GM19324 (cell line): ENCODE data around the gene HBG1.
A peak's percentile ranks its signal among the peaks of the same experiment; 100 is the strongest.
"Not testable (repeated sequence)": the region's sequence is repeated elsewhere in the genome, so short reads cannot be mapped to it uniquely, and the experiment has no call there.

ENCODE experiments used
- ATAC-seq: cut with Tn5 transposase; IDR thresholded peaks from one replicate; pipeline ENCODE4 v1.9.1; 2021; ENCODE audit warnings: mild to moderate bottlenecking, moderate library complexity; ENCODE audit not compliant: unreplicated experiment, low FRiP score

Gene HBG1

DNA sequence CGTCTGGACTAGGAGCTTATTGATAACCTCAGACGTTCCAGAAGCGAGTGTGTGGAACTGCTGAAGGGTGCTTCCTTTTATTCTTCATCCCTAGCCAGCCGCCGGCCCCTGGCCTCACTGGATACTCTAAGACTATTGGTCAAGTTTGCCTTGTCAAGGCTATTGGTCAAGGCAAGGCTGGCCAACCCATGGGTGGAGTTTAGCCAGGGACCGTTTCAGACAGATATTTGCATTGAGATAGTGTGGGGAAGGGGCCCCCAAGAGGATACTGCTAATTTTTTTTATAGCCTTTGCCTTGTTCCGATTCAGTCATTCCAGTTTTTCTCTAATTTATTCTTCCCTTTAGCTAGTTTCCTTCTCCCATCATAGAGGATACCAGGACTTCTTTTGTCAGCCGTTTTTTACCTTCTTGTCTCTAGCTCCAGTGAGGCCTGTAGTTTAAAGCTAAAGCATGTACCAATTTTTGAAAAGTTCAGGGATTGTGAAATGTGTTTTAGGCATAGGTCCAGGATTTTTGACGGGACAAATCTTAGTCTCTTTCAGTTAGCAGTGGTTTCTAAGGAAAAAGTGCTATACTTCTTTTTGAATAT lies at the start of gene HBG1:
TSS of gene HBG1 (minus strand) at position 51 of the 590 bp plus-strand sequence. CDS start 53 bp downstream, outside the sequence.
- not testable (repeated sequence) for ATAC-seq

DNA sequence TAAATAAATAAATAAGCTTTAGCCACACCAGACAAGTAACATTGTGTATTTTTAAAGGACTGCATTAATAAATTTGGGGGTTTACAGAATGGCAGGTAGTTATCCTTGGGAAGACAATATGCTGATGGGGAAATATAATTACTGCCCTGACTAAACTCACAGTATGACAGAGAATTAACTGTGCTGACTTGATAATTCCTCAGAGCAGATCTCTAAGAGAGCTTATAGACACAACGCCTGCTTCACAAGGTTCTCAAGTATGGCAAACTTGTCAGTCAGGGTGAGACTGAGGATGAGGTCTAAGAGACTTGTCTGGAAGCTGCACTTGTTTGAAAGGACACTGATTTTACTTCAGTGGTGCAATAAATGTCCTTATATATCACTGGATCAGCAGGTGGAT lies 48.8 kb upstream of the HBG1 start:
- ATAC-seq = no peak

DNA sequence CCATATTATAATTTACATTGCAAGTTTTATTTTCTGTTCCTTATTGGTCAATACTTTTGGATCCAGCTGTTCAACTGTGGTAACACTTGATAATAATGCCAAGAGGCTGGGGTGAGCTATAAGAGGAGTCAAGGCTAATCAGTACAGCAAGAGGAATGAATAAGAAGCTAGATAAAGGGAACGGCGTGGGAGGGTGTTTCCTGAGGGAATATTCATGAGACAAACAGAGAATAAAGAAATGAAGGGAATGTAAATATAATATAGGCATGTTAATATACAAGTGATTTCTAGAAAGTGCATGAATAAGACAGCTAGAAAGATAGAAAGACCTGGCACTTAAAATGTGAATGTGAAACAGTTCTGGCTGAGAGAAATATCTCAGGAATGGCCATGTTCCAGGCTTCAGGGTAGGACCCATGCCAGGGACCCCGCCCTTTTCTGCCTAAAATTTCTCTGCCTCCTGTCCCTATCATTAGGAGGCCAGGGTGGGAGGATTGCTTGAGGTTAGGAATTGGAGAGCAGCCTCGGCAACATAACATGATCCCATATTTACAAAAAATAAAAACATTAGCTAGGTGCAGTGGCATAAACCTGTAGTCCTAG lies 48.2 kb upstream of the HBG1 start:
- no peak for ATAC-seq

DNA sequence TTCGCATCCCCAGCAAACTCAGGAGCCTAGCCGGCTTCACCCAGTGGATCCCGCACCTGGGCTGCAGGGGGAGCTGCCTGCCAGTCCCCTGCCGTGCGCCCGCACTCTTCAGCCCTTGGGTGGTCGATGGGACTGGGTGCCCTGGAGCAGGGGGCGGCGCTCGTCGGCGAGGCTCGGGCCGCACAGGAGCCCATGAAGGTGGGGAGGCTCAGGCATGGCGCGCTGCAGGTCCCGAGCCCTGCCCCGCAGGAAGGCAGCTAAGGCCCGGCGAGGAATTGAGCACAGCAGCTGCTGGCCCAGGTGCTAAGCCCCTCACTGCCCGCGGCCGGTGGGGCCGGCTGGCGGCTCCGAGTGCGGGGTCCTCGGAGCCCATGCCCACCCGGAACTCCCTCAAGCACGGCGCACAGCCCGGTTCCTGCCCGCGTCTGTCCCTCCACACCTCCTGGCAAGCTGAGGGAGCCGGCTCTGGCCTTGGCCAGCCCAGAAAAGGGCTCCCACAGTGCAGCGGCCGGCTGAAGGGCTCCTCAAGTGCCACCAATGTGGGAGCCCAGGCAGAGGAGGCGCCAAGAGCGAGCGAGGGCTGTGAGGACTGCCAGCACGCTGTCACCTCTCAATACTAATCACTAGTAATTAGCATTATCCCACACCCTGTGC lies 44.8 kb upstream of the HBG1 start:
- ATAC-seq = not testable (repeated sequence)

DNA sequence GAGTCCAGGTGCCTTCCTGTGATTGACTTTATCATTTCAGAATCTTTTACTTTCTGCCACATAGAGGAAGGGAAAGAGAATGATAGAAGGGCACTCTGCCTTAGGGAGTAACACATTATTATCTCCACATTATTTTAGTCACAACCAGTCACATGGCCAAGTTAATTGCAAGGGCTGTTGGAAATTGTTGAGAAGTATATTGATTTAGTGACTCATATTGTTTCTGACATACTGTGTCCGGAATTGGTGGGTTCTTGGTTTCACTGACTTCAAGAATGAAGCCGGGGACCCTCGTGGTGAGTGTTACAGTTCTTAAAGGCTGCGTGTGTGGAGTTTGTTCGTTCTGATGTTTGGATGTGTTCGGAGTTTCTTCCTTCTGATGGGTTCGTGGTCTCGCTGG lies 43.4 kb upstream of the HBG1 start:
- ATAC-seq = no peak

DNA sequence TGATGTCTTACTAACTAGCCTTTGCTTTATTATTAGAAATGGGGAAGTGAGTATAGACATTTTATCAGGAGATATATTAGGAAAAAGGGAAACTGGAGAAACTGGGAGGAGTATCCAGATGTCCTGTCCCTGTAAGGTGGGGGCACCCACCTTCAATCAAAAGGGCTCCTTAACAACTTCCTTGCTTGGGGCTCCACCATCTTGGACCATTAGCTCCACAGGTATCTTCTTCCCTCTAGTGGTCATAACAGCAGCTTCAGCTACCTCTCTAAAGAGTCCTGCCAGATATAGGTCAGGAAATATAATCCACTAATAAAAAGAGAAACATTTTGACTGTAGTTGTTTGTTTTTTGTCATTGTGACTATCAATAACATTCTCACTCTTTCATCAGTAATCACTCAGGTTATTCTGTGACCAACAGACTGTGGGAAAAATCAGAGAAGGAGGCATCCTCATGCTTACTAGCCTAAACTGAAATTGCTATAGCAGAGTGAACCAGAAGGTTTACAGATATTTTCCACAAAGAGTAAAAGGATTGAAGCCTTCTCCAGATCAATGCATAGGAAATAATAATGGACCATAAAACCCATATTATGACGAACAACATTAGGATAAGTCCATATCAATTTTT lies 41.7 kb upstream of the HBG1 start:
- ATAC-seq = peak; percentile 87

DNA sequence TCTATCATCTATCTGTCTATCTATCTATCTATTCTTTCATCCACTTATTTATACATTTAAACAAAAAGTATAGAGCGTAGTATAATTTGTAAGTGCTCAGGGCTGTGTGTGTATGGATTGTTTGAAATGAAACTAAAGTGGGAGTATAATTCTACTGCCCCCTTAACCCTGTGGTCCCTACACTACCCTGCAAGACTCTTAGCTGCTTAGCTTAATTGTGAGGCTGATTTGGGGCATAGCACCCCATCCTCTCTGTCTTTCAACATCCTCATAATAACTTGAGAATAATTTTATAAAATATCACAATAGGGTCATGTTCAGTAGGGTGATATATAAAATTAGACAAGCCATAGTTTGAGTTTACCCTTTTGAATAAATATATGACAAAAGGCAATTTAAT lies 40.4 kb upstream of the HBG1 start:
- no peak for ATAC-seq

DNA sequence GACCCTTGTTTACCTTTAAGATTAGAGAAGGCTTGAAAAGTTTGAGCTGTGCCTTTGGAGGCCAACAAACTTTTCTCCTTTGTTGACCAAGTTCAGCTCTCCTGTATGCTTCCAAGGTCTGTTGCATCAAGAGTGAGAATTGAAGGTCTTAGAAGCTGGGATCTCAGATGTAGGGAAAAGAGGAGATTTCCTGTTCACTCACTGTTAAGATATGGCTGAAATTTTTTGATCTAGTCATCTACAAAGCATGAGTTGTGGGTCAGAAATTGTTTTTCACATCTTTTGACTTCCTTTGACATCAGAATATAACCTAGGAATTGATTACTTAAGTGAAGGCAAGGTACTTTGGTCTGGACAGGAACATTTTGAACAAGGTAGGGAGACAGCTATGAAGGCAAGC lies 40.0 kb upstream of the HBG1 start:
- ATAC-seq = no peak

DNA sequence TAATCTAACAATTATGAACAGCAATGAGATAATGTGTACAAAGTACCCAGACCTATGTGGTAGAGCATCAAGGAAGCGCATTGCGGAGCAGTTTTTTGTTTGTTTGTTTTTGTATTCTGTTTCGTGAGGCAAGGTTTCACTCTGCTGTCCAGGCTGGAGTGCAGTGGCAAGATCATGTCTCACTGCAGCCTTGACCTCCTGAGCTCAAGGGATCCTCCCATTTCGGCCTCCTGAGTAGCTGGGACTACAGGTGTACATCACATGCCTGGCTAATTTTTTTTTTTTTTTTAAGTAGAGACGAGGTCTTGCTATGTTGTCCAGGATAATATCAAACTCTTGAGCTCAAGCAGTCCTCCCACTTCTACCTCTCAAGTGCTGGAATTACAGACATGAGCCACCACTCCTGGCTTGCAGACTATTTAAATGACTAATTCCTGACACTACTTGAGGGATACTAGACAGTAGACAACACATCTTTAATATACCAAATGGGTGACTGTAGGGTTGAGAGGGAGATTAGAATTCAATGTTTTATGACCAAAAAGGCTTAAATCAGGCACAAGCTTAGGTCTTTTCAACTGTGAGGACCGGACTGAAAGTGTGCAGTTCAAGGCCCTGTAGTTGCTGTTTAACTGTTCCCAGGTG lies 39.4 kb upstream of the HBG1 start:
- no peak for ATAC-seq

DNA sequence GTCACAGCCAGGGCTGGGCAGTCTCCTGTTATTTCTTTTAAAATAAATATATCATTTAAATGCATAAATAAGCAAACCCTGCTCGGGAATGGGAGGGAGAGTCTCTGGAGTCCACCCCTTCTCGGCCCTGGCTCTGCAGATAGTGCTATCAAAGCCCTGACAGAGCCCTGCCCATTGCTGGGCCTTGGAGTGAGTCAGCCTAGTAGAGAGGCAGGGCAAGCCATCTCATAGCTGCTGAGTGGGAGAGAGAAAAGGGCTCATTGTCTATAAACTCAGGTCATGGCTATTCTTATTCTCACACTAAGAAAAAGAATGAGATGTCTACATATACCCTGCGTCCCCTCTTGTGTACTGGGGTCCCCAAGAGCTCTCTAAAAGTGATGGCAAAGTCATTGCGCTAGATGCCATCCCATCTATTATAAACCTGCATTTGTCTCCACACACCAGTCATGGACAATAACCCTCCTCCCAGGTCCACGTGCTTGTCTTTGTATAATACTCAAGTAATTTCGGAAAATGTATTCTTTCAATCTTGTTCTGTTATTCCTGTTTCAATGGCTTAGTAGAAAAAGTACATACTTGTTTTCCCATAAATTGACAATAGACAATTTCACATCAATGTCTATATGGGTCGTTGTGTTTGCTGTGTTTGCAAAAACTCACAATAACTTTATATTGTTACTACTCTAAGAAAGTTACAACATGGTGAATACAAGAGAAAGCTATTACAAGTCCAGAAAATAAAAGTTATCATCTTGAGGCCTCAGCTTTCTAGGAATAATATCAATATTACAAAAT lies 38.6 kb upstream of the HBG1 start:
- no peak for ATAC-seq

DNA sequence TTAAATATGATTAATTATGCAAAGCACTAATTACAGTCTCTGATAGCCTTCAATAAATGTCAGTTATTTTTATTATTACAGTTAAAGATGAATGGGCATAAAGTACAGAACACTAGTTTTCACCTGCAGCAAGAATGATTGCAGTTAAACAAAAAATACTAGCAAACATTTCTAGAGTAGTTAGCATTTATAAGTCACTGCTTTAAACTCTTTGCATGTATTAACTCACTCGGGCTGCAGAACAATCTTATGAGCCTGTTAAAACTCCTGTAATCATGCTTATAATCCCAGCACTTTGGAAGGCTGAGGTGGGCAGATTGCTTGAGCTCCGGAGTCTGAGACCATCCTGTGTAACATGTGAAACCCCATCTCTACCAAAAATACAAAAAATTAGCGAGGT lies 37.2 kb upstream of the HBG1 start:
- no peak for ATAC-seq

DNA sequence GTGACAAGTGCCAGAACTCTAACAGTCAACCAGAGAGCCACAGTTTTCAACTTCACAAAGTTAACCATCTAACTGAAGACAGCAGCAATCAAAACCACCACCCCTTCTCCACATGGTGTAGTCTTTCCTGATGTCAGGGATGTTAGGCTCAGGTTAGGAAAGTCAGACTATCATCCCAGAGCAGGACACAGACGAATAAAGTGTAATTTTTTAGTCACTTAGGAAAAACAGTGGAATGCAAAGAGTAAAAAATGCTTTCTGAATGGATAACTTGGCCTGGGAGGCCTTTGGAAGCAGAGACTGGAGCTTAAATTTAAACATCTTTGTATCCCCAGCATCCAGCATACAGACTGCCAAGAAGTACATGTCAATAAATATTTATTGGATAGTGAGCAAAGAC lies 36.7 kb upstream of the HBG1 start:
- ATAC-seq = no peak

DNA sequence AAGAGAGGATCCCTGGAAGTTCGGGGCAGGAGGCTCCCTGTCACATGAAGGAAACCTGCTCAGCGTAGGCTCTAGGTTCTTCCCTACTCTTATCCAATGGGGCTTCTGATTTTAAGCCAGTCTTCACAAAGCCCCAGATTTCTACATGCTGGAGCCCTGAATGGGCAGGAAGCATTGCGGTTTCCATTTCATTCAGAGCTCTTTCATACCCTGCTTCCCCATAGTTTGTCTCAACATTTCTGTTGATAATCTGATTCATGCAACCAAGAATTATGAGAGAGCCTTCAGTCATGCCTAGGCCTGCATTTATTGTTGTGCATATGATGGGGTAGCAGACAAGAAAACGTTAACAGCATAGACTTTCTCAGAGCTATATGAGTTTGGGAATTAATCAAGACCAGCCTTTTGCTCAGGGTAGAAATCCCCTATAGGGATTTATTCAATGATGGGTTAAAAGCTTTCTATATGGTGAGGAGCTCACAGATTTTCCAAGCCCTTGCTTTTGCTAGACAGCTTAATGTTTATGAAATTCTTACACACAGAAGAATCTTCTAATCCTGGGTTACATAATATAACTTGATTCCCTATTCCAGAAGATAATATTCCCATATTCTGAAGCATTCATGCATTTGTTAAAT lies 36.2 kb upstream of the HBG1 start:
- ATAC-seq = no peak

DNA sequence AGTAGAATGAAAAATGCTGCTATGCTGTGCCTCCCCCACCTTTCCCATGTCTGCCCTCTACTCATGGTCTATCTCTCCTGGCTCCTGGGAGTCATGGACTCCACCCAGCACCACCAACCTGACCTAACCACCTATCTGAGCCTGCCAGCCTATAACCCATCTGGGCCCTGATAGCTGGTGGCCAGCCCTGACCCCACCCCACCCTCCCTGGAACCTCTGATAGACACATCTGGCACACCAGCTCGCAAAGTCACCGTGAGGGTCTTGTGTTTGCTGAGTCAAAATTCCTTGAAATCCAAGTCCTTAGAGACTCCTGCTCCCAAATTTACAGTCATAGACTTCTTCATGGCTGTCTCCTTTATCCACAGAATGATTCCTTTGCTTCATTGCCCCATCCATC lies 35.0 kb upstream of the HBG1 start:
- ATAC-seq = no peak

DNA sequence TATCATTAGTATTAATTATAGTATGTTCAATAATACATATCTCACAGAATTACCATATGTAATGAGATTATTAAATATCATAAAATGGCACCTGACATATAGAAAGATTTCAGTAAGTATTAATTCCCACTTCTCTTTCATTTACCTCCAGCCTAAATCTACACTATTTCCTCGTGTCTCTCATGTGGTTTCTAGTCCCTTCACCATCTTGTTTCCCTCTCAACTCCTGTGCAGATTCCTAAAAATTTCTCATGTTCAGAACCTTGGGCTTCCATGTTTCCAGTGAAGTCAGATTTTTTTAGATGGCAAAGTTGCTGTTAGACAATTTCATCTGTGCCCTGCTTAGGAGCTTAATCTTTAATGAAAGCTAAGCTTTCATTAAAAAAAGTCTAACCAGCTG lies 34.2 kb upstream of the HBG1 start:
- ATAC-seq = no peak

DNA sequence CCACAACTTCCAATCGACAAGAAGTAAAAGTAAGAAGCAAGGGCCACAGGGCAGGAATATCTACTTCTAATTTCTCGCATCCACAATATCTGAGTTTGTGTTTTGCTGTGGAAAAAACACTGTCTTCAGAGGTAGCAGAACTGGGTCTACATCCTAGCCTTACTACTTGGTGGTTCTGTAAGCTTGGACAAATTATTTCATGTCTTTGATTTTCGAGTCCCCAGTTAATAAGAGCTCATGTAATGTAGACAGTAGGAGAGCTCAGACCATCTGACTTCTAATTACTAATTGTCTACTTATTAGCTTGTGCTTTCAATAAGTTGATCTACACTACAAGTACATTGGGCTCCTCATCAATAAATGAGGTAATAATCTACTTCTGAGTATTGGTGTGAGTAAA lies 33.4 kb upstream of the HBG1 start:
- ATAC-seq = no peak

DNA sequence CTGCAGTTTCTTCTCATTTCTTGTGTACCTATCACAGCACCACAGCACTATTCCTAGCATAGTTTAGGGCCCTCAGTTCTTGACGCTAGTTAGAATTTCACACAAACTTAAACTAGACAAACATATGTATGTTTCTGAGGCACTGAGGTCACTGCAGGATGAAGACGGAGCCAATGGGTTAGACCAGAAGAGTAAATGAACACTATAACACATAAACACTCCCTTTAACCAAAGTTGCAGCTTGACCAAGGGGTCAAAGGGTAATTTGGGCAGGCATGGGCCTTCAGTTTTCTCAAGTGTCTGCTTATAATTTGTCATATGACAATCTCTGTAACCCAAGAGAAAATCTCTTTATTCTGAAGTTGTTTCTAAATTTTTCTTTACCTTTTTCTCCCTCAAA lies 33.0 kb upstream of the HBG1 start:
- no peak for ATAC-seq

DNA sequence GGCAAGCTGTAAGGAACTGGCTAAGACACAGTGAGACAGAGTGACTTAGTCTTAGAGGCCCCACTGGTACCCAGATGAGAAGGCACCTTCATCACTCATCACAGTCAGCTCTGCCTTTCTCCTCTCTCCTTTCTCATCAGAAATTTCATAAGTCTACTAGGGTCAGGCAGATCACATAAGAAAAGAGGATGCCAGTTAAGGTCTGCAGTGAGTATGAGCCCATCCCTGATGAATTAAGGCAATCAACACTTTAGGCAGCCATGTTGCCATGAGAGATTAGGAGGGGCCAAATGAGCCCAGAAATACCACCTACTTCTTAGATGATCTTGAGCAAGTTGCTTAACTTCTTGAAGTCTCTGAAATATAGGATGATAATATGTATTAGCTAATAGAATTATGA lies 31.9 kb upstream of the HBG1 start:
- no peak for ATAC-seq

DNA sequence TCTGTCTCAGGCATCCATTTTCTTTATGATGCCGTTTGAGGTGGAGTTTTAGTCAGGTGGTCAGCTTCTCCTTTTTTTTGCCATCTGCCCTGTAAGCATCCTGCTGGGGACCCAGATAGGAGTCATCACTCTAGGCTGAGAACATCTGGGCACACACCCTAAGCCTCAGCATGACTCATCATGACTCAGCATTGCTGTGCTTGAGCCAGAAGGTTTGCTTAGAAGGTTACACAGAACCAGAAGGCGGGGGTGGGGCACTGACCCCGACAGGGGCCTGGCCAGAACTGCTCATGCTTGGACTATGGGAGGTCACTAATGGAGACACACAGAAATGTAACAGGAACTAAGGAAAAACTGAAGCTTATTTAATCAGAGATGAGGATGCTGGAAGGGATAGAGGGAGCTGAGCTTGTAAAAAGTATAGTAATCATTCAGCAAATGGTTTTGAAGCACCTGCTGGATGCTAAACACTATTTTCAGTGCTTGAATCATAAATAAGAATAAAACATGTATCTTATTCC lies 31.0 kb upstream of the HBG1 start:
- peak; percentile 77 for ATAC-seq
